OCI-LY1 (cell line): ENCODE data around the gene PLCD3.

Experiments
- H2AFZ ChIP-seq: fragments of 200-600 bp; sonication (generic), shearing (Covaris generic); 2 replicates; pipeline ENCODE4 v1.6.0; 2014; ENCODE audit warnings: antibody characterized with exemption, mild to moderate bottlenecking, low read length
- H3F3A ChIP-seq: fragments of 200-600 bp; sonication (generic), shearing (Covaris generic); 2 replicates; pipeline ENCODE4 v1.6.0; 2014; ENCODE audit warnings: mild to moderate bottlenecking, antibody characterized with exemption, low read length, moderate library complexity; ENCODE audit not compliant: insufficient read depth
- H3K27ac ChIP-seq: fragments of 200-600 bp; sonication (generic); 2 replicates; pipeline ENCODE4 v1.5.1; 2014; ENCODE audit warnings: low read length, mixed run types, mild to moderate bottlenecking, low read depth; ENCODE audit not compliant: poor library complexity, severe bottlenecking
- H3K27me3 ChIP-seq: fragments of 200-600 bp; sonication (generic); 2 replicates; pipeline ENCODE4 v1.6.0; 2014; ENCODE audit warnings: antibody characterized with exemption, mild to moderate bottlenecking, low read length, moderate library complexity; ENCODE audit not compliant: insufficient read depth
- H3K36me3 ChIP-seq: fragments of 200-600 bp; sonication (generic); 2 replicates; pipeline ENCODE4 v1.6.1; 2014; ENCODE audit warnings: mild to moderate bottlenecking, antibody characterized with exemption, low read length, moderate library complexity, mixed read lengths; ENCODE audit not compliant: insufficient read depth
- H3K4me1 ChIP-seq: fragments of 200-600 bp; sonication (generic); 2 replicates; pipeline ENCODE4 v1.5.1; 2014; ENCODE audit warnings: mild to moderate bottlenecking, low read length, moderate library complexity; ENCODE audit not compliant: insufficient read depth, severe bottlenecking
- H3K4me2 ChIP-seq: fragments of 200-600 bp; sonication (generic), shearing (Covaris generic); 2 replicates; pipeline ENCODE4 v1.6.1; 2014; ENCODE audit warnings: low read length
- H3K4me3 ChIP-seq: fragments of 200-600 bp; sonication (generic); 2 replicates; pipeline ENCODE4 v1.5.1; 2014; ENCODE audit warnings: low read length, low read depth, mild to moderate bottlenecking, mixed read lengths; ENCODE audit not compliant: poor library complexity, severe bottlenecking
- H3K79me2 ChIP-seq: fragments of 200-600 bp; shearing (Covaris generic); 2 replicates; pipeline ENCODE4 v1.6.1; 2016; ENCODE audit warnings: mixed run types, low read length, mixed read lengths; ENCODE audit not compliant: insufficient read depth
- H3K9ac ChIP-seq: fragments of 200-600 bp; sonication (generic), shearing (Covaris generic); 2 replicates; pipeline ENCODE4 v1.6.1; 2014; ENCODE audit warnings: mild to moderate bottlenecking, low read length, mixed read lengths
- H3K9me2 ChIP-seq: fragments of 200-600 bp; sonication (generic), shearing (Covaris generic); 2 replicates; pipeline ENCODE4 v1.6.1; 2014; ENCODE audit warnings: low read depth, mild to moderate bottlenecking, low read length, mixed read lengths
- H3K9me3 ChIP-seq: fragments of 200-600 bp; shearing (Covaris generic); 2 replicates; pipeline ENCODE4 v1.6.1; 2014; ENCODE audit warnings: low read length, mixed read lengths
- H4K20me1 ChIP-seq: fragments of 200-600 bp; sonication (generic), shearing (Covaris generic); 2 replicates; pipeline ENCODE4 v1.6.0; 2016; ENCODE audit warnings: mild to moderate bottlenecking, low read length; ENCODE audit not compliant: insufficient read depth
- CTCF ChIP-seq: fragments of 200-600 bp; sonication (generic), shearing (Covaris generic); IDR thresholded peaks from 2 replicates; pipeline ENCODE4 v1.5.1; 2017; ENCODE audit warnings: mild to moderate bottlenecking, antibody characterized with exemption, low read length, moderate library complexity, mixed read lengths
- EZH2 ChIP-seq: fragments of 200-600 bp; sonication (generic), shearing (Covaris generic); IDR thresholded peaks from 2 replicates; pipeline ENCODE4 v1.8.0; 2017; ENCODE audit warnings: borderline replicate concordance, mixed run types, mild to moderate bottlenecking, antibody characterized with exemption, low read length, moderate library complexity, mixed read lengths

Gene PLCD3

DNA sequence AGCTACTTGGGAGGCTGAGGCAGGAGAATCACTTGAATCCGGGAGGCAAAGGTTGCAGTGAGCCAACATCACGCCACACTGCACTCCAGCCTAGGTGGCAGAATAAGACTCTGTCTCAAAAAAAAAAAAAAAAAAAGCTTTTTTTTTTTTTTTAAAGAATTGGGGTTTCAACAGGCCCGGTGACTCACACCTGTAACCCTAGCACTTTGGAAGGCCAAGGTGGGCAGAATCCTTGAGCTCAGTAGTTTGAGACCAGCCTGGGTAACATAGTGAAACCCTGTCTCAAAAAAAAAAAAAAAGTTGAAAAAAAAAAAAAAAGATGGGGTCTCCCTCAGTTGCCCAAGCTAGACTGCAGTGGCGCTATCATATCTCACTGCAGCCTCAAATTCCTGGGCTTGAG lies 22.7 kb upstream of the PLCD3 start:
- H3K27me3 ChIP-seq, result no peaks in the 10 kb centered on the region
- no peak overlapping the region for H3K27ac ChIP-seq
- no peak overlapping the region for H3K9ac ChIP-seq
- H3K4me2 ChIP-seq, result no peak overlapping the region
- peaks cover 8% of the 10 kb centered on the region for H3K36me3 ChIP-seq
- H2AFZ ChIP-seq, result no peak overlapping the region
- peaks cover under 1% of the 10 kb centered on the region; the same call in 1 of the 2 replicates for H3K79me2 ChIP-seq
- H4K20me1 ChIP-seq, result no peaks in the 10 kb centered on the region
- H3K4me3 ChIP-seq, result no peak overlapping the region
- peaks cover 9% of the 10 kb centered on the region; the same call in 1 of the 2 replicates for H3F3A ChIP-seq
- H3K9me2 ChIP-seq, result no peaks in the 10 kb centered on the region
- no peak for TF ChIP-seq EZH2
- TF ChIP-seq CTCF, result no peak
- peaks cover 24% of the 10 kb centered on the region for H3K4me1 ChIP-seq
- H3K9me3 ChIP-seq, result no peaks in the 10 kb centered on the region

- no peaks in the 10 kb centered on the region for H3K9me3 ChIP-seq
- no peak overlapping the region for H2AFZ ChIP-seq
- H3K27ac ChIP-seq, result no peak overlapping the region
- H3F3A ChIP-seq, result peaks cover 9% of the 10 kb centered on the region; the same call in 1 of the 2 replicates
- peaks cover 40% of the 10 kb centered on the region for H3K4me1 ChIP-seq
- TF ChIP-seq CTCF (no peak), EZH2 (no peak)
- H3K9ac ChIP-seq, result no peak overlapping the region
- H3K79me2 ChIP-seq, result no peaks in the 10 kb centered on the region
- H4K20me1 ChIP-seq, result no peaks in the 10 kb centered on the region
- H3K36me3 ChIP-seq, result no peaks in the 10 kb centered on the region
- peak overlapping the region; percentile 82; the same call in 1 of the 2 replicates for H3K4me2 ChIP-seq
- no peaks in the 10 kb centered on the region for H3K27me3 ChIP-seq
- no peaks in the 10 kb centered on the region for H3K9me2 ChIP-seq
- peak overlapping the region; percentile 57 for H3K4me3 ChIP-seq
Observed at GRCh38 chr17:45150911-45151809, 18.8 kb upstream of the PLCD3 start.

DNA sequence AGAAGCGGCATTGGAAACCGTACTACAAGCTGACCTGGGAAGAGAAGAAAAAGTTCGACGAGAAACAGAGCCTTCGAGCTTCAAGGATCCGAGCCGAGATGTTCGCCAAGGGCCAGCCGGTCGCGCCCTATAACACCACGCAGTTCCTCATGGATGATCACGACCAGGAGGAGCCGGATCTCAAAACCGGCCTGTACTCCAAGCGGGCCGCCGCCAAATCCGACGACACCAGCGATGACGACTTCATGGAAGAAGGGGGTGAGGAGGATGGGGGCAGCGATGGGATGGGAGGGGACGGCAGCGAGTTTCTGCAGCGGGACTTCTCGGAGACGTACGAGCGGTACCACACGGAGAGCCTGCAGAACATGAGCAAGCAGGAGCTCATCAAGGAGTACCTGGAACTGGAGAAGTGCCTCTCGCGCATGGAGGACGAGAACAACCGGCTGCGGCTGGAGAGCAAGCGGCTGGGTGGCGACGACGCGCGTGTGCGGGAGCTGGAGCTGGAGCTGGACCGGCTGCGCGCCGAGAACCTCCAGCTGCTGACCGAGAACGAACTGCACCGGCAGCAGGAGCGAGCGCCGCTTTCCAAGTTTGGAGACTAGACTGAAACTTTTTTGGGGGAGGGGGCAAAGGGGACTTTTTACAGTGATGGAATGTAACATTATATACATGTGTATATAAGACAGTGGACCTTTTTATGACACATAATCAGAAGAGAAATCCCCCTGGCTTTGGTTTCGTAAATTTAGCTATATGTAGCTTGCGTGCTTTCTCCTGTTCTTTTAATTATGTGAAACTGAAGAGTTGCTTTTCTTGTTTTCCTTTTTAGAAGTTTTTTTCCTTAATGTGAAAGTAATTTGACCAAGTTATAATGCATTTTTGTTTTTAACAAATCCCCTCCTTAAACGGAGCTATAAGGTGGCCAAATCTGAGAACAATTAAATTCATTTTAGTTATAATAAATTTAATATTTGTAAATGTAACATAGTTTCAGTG lies 17.7 kb upstream of the PLCD3 start:
- Histone ChIP-seq H3K9me3 (no peaks in the 10 kb centered on the region), H3F3A (peaks cover 9% of the 10 kb centered on the region; the same call in 1 of the 2 replicates), H3K27ac (no peak overlapping the region), H3K4me1 (peaks cover 40% of the 10 kb centered on the region), H3K36me3 (no peaks in the 10 kb centered on the region), H3K9ac (peak overlapping the region; percentile 51; the same call in 1 of the 2 replicates), H4K20me1 (no peaks in the 10 kb centered on the region), H3K27me3 (no peaks in the 10 kb centered on the region), H3K4me3 (peak overlapping the region; percentile 57), H2AFZ (no peak overlapping the region), H3K9me2 (no peaks in the 10 kb centered on the region), H3K4me2 (peak overlapping the region; percentile 82), H3K79me2 (no peaks in the 10 kb centered on the region)
- TF ChIP-seq CTCF (no peak), EZH2 (no peak)
